ENCODE measurements around the gene CAMLG.

- TF ChIP-seq CTCF (optimal IDR thresholded peaks at IDR 0.05 in 1 of 3, IDR thresholded peaks at IDR 0.05 in 1 of 3, conservative IDR thresholded peaks at IDR 0.05 in 1 of 3; ENCODE audit: extremely low read depth in 1 of 3, insufficient read depth in 2 of 3, low read length in 3 of 3) (no peak), EZH2 (IDR thresholded peaks at IDR 0.05; ENCODE audit: low read length) (no peak)
Measured at GRCh38 chr5:134784946-134785620, 46.7 kb downstream of the CAMLG start.
